Prostate gland (tissue), 2 donors: ENCODE data around the gene STUB1. TPM values are rescaled to one million over a fixed set of nuclear protein-coding genes. Genes with fewer than 3 reads are reported as not detected.
A peak's percentile ranks its signal among the peaks of the same experiment; 100 is the strongest.

Experiments
- DNase-seq: peaks from one replicate; pipeline ENCODE4 v3.0.0-alpha.2; 2019; ENCODE audit warnings: low spot score
- H3K27ac ChIP-seq, 2 donors: fragments of 200-600 bp; sonication (generic); 2 replicates each; pipeline ENCODE4 v1.5.1; 2017 to 2019
- H3K27me3 ChIP-seq: fragments of 200-600 bp; sonication (generic); replicated peaks from 2 replicates; pipeline ENCODE4 v1.5.1; 2019; ENCODE audit not compliant: insufficient read depth
- H3K36me3 ChIP-seq, 2 donors: fragments of 200-600 bp; sonication (generic); 1 replicate in 1 of 2; 2 replicates in 1 of 2; pipeline versions ENCODE4 v1.5.1 to v1.8.1; 2017 to 2019
- H3K4me1 ChIP-seq: fragments of 200-600 bp; sonication (generic); replicated peaks from 2 replicates; pipeline ENCODE4 v1.5.1; 2019
- H3K4me3 ChIP-seq, 2 donors: fragments of 200-600 bp; sonication (generic); 2 replicates each; pipeline ENCODE4 v1.5.1; 2017 to 2019
- H3K9me3 ChIP-seq: fragments of 200-600 bp; sonication (generic); 2 replicates; pipeline ENCODE4 v1.5.1; 2017
- CTCF ChIP-seq, 4 experiments: fragments of 200-600 bp in 2 of 4; fragments of 450-650 bp in 2 of 4; sonication (generic) in 2 of 4; IDR thresholded peaks; 1 replicate in 3 of 4; 2 replicates in 1 of 4; pipeline ENCODE4 v1.5.1; 2016 to 2019; ENCODE audit warnings: antibody characterized with exemption in 4 of 4, mild to moderate bottlenecking in 2 of 4, moderate library complexity in 2 of 4
- POLR2A ChIP-seq: fragments of 450-650 bp; IDR thresholded peaks from one replicate; pipeline ENCODE4 v1.6.1; 2016; ENCODE audit warnings: antibody characterized with exemption, mild to moderate bottlenecking
- POLR2AphosphoS5 ChIP-seq: sonication (generic); formaldehyde crosslinking; IDR thresholded peaks from one replicate; pipeline ENCODE4 v1.6.1; 2017; ENCODE audit warnings: antibody characterized with exemption
- WGBS: methylation state at CpG from one replicate; pipeline ENCODE4 v1.1.5; 2018; 5-methylcytosine and 5-hydroxymethylcytosine counted together
- intact Hi-C: fragments of 100-400 bp; cut with DNase I; formaldehyde crosslinking; loops from one replicate; pipeline ENCODE4 v1.14.2; 2022
- total RNA-seq, 2 donors: library from RNA; depleted of rRNA; stranded (reverse); fragments of >200 nt; gene quantifications; one replicate each; pipeline ENCODE4 v1.1.0, GENCODE V29; 2016

STUB1 gene
- total RNA-seq, 2 donors from 2014 or later = 173 to 255 TPM

GRCh38 chr16:648071-648780, 32.0 kb upstream of the STUB1 start:
- H3K4me1 ChIP-seq = peaks cover 18% of the 10 kb centered on the region
- peak; percentile 38 for DNase-seq
- H3K36me3 ChIP-seq = no peaks in the 10 kb centered on the region

DNA sequence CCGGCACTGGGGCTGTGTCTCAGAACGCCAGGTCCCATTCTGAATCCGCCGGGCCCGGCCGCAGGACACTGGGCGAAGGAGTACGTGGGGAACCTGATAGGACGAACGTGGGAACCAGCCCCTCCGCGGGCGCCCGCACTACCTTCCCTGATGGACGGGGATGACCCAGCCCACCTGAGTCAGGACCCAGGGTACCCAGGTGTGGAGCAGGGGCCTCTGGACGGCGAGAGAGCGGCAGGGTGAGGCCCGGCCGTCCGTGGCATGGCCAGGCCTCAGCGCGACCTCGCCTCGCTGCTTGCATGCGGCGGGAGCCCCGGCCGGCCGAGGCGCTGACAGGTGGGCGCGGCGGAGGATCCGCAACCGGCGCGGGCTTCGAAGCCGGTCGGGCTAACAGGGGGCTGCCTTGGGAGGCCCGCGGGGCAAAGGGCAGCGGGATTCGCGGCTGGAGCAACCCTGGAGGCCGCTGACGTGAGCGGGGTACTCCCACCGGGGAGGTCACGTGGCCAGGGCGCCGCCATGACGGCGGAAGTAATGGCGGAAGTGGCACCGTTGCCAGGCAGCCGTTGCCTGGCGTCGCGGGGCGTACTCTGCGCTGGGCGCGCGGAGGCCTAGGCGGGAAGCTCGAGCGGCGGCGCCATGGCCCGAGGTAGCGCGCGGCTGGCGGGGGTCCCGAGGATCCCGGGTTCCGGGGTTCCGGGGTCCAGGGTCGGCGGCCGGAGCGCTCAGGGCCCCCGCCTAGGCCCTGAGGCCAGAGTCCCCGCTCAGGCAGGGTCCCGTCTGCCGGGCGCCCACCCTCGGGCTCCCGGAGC, 31.2 kb upstream of the STUB1 start, which contains the start of gene WDR90:
Gene WDR90 (plus strand): TSS at position 585 of the 809 bp plus-strand sequence. CDS start 52 bp downstream, at position 637.
- no peaks in the 10 kb centered on the region for H3K27me3 ChIP-seq
- peak in 1 of 4 experiments; percentile 28 for TF ChIP-seq CTCF (IDR thresholded peaks at IDR 0.05)
- TF ChIP-seq POLR2AphosphoS5 = peak; percentile 89
- TF ChIP-seq POLR2A = peak; percentile 43
- peak within 1 kb of the TSS; percentile 74 to 89 for H3K27ac ChIP-seq
- no peaks in the 10 kb centered on the region for H3K36me3 ChIP-seq
- WGBS = under 1% methylated on average over 69 of the region's 91 CpGs
- intact Hi-C loops = no loop called here
- peak within 1 kb of the TSS; percentile 52 to 77 for H3K4me3 ChIP-seq
- H3K9me3 ChIP-seq = no peaks in the 10 kb centered on the region
- peak; percentile 91 for DNase-seq
- peaks cover 18% of the 10 kb centered on the region for H3K4me1 ChIP-seq

More at GRCh38 chr16:648071-648780, 32.0 kb upstream of the STUB1 start:
- Histone ChIP-seq H3K27ac (peak overlapping the region; percentile 74 to 89), H3K27me3 (no peaks in the 10 kb centered on the region), H3K4me3 (peak overlapping the region; percentile 52 to 77), H3K9me3 (no peaks in the 10 kb centered on the region)
- WGBS = 22% methylated on average over 24 of the region's 24 CpGs
- TF ChIP-seq POLR2A = no peak
- TF ChIP-seq CTCF (IDR thresholded peaks at IDR 0.05) = peak in 2 of 4 experiments; percentile 47 to 48
- intact Hi-C loops = no loop called here

GRCh38 chr16:649631-650030, 30.6 kb upstream of the STUB1 start:
- Histone ChIP-seq H3K4me1 (peaks cover 18% of the 10 kb centered on the region), H3K27me3 (no peaks in the 10 kb centered on the region), H3K4me3 (peak overlapping the region; percentile 52 to 77), H3K36me3 (no peaks in the 10 kb centered on the region), H3K9me3 (no peaks in the 10 kb centered on the region), H3K27ac (peak overlapping the region in 1 of 2 donors; percentile 89)
- 1% methylated on average over 17 of the region's 44 CpGs for WGBS
- TF ChIP-seq POLR2A (no peak), CTCF (IDR thresholded peaks at IDR 0.05) (no peak), POLR2AphosphoS5 (no peak)
- no peak for DNase-seq
- intact Hi-C loops = no loop called here

DNA sequence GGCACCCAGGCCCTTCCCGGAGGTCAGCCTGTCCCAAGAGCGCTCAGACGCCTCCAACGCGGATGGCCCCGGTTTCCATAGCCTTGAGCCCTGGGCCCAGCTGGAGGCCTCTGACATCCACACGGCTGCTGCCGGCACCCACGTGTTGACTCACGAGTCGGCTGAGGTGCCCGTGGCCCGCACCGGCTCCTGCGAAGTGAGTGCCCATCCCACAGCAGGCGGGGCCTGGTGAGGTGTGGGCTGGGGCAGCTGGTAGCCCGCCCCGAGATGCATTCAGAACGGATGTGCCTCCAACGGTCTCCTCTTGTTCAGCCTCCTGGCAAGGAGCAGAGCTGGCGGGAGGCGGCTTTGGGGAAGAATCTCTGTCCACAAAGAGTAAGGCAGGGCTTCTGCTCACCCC, 28.4 kb upstream of the STUB1 start:
- Histone ChIP-seq H3K9me3 (no peaks in the 10 kb centered on the region), H3K27ac (no peak overlapping the region), H3K36me3 (no peaks in the 10 kb centered on the region), H3K27me3 (no peaks in the 10 kb centered on the region), H3K4me3 (no peak overlapping the region), H3K4me1 (peaks cover 18% of the 10 kb centered on the region)
- no peak for DNase-seq
- TF ChIP-seq POLR2A (no peak), POLR2AphosphoS5 (no peak), CTCF (IDR thresholded peaks at IDR 0.05) (no peak)
- intact Hi-C loops = no loop called here
- WGBS = 81% methylated on average over 16 of the region's 22 CpGs
